ENCODE data around the gene FHL1. TPM values are rescaled to one million over a fixed set of nuclear protein-coding genes. Genes with fewer than 3 reads are reported as not detected.
"Not testable (repeated sequence)": the region's sequence is repeated elsewhere in the genome, so short reads cannot be mapped to it uniquely, and the experiment has no call there.

FHL1 gene
- 133 and 156 TPM in 2 replicates for polyA plus RNA-seq (2014; cell fraction: cytosol; rRNA removed)
- 122 and 158 TPM in 2 replicates for polyA plus RNA-seq (2014; cell fraction: nucleus; rRNA removed)

DNA sequence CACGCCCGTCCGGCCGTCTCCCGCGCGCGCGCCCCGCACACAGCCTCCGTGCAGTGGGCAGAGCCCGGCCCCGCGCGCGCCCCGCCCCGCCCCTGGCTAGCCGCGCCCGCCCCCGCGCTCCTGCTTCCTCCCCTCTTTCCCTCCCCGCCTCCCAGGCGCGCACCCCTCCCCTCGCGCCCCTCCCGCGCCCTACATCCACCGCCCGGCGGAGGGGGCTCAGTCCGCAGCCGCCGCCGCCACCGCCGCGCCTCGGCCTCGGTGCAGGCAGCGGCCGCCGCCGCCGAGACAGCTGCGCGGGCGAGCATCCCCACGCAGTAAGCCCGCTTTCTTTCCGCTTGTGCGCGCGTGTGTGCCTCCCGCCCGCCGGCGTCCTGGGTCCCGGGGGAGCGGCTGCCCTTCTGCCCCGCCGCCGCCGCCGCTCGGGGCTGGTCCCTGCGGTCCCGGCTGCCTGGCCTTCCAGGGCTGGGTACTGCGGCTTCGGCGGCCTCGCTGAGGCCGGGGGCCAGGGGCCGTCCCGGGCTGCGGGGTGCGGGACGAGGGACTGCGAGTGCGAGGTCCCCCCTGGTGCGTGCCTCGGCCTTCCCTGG lies at the start of gene FHL1:
Gene FHL1, plus strand, starts transcription at position 219 of the 587 bp plus-strand sequence.
- peak; percentile 35 for DNase-seq (ENCODE audit: low spot score)

DNA sequence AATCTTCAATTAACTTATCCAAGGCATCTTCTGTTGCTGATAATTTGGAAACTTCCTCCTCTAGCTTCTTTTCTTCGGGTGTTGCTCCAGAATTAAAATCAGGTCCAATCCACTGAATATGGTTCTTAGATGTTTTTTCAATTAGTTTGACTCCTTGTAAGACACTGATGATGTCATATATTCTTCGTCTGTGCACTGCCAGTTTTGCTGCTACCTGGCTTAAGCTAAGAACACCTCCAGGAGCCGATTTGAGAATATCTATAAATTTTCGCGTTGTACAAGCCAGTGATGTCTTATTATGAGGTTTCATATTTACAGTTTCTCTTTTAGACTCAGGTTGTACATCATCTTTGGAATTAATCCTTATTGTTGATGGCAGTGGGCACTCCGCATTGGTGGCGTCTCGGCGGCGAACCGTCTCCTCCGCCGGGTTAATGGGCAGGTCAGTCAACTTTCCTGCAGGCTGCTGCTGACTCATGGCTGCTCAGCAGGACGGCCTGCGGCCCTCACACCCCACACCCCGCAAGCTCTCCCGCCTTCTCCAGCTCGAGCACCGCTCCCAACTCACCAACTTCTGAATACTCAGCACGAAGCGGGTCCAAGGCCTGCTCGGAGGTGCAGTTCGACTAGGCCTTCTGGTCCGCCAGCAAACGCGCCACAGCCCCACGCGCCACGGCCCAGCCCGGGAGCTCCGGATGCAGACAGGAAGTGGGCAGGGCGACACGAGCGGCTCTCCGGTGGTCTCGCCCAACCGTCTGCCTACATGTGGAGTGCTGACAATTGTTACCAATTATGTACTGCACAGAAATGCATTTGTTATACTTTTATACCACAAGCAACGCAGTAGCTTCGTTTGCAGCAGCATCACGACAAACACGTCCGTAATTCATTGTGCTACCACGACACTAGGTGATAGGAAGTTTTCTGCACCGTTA lies 49.2 kb upstream of the FHL1 start:
- DNase-seq (ENCODE audit: low spot score): no peak

DNA sequence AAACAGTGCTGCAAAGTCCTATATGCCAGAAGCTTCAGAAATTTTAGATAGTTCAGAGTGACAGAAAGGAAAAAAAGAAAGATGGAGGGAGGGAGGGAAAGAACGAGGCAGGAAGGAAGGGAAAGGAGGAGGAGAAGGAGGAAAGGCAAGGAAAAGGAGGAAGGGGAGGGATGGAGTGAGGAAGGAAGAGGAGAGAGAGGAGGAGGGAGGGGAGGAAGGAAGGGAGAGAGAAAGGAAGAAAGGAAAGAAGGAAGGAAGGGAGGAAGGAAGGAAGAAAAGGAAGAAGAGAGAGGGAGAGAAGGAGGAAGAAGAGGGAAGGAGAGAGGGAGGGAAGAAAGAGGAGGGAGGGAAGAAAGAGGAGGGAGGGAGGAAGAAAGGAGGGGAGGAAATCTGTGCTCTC lies 42.4 kb upstream of the FHL1 start:
- DNase-seq (ENCODE audit: low spot score): no peak

DNA sequence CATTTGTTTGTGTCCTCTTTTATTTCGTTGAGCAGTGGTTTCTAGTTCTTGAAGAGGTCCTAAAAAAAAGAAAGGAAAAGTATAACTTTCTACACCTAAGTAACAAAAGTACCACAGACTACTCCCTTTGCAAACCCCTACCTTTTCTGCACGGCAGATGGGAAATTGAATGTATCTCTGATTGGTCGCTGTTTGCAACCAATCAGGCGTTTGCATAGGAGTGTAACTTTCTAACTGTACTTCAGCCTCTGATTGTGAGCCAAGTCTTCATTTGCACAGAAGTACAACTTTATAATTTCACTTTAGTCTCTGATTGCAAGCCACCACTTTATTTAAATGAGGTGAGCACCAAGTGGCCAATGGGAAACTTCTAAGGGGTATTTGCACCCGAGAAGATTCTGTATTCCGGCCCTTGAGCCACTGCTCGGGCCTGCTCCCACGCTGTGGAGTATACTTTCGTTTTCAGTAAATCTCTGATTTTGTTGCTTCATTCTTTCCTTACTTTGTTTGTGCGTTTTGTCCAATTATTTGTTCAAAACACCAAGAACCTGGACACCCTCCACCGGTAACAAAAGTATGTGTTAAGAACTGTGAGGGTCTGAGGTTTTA lies 40.3 kb upstream of the FHL1 start:
- DNase-seq (ENCODE audit: low spot score): no peak

DNA sequence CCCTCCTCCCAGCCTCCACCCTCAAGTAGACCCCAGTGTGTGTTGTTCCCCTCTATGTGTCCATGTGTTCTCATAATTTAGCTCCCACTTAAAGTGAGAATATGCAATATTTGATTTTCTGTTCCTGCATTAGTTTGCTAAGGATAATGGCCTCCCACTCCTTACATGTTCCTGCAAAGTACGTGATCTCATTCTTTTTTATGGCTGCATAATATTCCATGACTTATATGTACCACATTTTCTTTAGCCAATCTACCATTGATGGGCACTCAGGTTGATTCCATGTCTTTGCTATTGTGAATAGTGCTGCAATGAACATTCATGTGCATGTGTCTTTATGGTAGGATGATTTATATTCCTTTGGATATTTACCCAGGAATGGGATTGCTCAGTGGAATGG lies 38.4 kb upstream of the FHL1 start:
- not testable (repeated sequence) for DNase-seq (ENCODE audit: low spot score)

DNA sequence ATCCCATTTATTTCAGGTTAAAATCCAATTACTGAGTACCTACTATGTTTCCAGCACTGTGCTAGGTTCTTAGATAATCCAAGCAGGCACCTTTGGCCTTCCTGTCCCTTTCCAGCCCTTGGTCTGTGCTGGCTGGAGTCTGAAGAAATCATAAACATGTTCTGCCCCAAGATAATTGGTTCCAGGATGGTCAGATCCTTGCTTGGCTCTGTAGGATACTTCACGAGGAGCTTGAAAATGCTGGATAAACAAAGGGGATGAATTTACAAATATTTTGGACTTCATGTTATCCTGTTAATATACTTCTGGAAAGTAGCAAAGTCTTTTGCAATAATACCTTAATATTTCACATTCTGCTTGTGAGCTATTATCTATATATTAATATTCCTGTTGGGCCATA lies 35.0 kb upstream of the FHL1 start:
- no peak for DNase-seq (ENCODE audit: low spot score)

DNA sequence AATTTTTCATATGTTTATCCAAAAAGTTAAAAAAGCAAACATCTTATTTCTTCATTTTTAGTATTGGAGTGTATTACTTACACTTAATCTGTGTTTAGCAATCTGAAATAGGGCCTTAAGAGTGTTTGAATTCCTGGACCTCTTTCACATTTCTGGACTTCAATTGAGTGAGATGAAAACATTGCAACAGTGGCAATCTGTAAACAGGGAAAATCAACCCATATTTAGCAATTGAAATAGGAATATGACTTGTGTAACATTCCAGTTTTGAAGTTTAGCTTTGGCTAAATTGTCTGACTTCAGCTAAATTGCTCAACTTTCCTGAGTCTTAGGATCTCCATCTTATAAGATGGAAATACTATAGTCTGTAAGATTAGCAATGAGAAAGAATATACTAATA lies 34.6 kb upstream of the FHL1 start:
- DNase-seq (ENCODE audit: low spot score): no peak

DNA sequence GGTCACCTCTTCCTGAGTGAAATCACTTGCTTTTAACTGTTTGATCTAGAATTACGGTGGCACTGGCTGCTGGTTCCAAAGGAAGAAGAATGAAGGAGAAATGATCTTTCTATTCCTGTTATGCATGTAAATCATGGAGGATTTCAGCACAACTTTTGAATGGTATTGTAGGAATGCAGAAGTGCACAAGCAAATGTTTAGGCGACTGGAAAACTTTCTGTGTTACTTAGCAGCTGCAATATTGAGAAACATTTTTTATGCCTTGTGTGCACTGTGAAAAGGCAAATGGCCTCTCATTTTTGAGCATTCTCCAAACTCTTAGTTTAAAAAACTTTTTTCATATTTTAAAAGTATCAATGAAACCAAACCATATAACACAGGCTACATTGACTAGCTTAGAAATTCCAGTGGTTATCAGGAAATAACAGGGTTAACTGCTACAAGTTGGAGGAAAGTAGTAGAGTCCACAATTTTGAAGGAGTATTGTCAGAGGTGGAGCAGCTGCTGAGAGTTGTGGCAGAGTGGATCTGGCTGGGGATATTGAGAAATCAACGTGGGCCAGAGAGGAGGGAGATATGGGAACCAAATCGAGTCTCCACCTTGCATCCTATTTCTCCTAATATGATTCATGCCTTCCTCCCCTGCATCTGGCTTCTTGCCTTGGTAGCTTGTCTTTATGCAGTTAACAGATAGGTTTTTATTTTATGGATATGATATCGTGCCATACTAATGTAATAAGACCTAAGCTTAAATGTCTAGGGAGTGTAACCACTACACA lies 32.0 kb upstream of the FHL1 start:
- DNase-seq (ENCODE audit: low spot score): no peak

DNA sequence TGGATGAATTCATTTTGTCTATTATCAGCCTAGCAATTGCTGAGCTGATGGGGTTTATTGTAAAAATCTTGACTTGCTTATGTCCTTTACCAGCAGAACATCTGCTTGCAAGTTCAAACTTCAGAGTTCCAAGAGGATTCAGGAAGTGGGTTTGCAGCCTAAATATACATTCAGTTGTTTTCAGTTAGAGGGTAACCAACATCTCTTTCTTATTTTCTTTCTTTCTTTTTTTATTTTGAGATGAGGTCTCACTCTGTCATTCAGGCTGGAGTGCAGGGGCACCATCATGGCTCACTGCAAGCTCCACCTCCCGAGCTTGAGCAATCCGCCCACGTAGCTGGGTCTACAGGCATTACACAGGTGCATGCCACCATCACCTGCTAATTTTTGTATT lies 31.4 kb upstream of the FHL1 start:
- no peak for DNase-seq (ENCODE audit: low spot score)

DNA sequence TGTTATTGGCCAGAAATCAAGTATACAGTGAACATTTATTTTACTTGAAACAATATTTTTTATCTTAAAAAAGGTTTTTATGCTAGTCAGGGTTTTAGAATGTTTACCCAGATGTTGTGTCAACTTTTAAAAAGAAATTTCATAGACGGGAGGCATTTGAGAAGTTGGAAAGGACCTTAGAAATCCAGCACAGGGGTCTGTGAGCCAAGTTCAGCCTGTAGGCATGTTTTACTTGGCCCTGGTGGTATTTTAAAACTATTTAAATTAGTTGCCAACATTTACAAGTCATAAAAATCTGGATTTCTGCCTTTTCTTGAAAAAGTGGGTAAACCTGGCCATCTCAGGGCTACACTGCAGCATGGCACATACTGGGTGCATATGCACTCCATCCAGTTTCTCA lies 25.5 kb upstream of the FHL1 start:
- no peak for DNase-seq (ENCODE audit: low spot score)

DNA sequence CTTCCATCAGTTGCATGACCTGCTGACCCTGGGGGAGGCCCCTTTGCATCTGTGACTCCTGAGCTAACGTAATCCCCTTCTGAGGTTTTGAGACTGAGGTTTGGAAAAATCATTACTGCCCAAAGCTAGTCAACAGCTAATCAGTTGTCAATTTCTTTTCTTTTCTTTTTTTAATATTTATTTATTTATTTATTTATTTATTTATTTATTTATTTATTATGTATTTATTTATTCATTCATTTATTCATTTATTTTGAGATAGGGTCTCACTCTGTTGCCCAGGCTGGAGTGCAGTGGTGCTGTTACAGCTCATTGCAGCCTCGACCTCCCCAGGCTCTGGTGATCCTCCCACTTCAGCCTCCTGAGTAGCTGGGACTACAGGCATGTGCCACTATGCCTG lies 25.1 kb upstream of the FHL1 start:
- DNase-seq (ENCODE audit: low spot score): no peak

DNA sequence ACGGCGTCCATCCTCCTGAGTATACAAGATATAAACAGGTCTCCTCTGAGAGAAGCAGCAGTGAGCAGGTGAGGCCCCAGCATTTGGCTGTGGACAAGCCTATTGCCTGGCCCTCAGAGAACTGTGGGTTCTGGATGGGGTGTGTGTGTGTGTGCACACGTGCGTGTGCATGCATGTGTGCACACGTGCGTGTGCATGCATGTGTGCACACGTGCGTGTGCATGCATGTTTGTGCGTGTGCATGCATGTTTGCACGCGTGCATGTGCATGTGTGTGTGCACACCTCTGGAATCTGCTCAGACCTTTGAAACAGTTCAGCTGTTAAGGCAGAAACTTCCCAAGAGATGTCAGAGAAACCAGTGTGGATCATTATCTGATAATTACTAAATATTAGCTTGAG lies 22.2 kb upstream of the FHL1 start:
- DNase-seq (ENCODE audit: low spot score): no peak

DNA sequence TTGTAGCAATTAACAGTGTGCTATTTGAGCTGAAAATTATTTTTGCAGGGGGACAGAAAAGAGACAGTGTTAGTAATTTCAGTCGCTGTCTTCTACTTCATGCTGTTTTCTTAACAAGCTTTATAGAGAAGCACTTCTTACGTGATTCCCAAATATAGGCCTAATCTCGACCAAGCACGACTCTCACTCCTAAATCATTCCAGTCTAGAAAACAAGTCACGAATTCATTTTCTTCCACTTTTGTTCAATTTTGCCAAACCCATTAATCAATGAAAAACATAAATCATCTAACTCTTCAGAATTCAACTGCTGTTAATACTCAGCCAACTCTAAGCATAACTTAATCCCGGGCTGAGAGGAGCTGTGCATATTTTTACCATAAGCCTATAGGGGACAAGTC lies 21.0 kb upstream of the FHL1 start:
- no peak for DNase-seq (ENCODE audit: low spot score)

DNA sequence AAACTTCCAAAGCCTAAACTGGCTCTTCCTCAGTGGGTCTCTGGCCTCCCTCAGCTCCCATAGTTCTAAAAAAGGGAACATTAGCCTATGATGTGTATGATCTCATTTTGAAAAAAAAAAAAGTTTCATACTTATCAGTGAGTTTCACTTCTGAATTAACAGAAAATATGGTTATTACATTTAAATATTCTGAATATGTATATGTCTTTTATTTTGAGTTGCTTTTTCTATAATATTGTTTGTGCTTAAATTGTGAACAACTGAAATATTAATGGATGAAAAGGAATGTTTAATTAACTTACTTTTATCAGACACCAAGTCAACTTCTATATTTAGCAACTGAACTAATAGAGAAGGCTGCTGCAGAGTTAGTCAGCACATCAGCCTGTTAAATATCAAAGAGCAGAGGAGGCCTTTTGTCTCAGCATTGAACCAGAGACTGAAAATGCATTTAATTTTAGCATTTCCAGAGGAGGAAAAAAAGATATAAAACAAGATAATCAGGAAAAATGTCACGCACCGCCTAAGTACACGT lies 20.4 kb upstream of the FHL1 start:
- no peak for DNase-seq (ENCODE audit: low spot score)

DNA sequence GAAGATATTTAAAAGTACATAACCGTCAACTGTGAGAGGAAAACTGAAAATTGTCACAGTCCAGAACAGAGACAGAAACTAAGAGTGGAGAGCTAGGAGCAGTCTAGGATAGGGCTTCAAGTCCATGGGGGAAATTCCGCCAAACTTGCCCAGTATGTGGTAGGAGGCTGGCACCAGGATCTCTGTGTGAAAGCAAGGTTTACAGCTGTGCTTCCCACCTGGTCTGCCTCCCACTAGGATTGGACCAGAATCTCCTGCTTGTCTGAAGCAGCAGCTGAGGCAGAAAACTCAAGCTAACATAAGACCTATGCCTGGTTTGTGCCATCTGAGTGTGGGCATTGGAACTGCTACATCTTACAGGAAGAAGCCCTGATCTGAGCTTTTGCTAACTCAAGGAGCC lies 18.6 kb upstream of the FHL1 start:
- DNase-seq (ENCODE audit: low spot score): no peak

DNA sequence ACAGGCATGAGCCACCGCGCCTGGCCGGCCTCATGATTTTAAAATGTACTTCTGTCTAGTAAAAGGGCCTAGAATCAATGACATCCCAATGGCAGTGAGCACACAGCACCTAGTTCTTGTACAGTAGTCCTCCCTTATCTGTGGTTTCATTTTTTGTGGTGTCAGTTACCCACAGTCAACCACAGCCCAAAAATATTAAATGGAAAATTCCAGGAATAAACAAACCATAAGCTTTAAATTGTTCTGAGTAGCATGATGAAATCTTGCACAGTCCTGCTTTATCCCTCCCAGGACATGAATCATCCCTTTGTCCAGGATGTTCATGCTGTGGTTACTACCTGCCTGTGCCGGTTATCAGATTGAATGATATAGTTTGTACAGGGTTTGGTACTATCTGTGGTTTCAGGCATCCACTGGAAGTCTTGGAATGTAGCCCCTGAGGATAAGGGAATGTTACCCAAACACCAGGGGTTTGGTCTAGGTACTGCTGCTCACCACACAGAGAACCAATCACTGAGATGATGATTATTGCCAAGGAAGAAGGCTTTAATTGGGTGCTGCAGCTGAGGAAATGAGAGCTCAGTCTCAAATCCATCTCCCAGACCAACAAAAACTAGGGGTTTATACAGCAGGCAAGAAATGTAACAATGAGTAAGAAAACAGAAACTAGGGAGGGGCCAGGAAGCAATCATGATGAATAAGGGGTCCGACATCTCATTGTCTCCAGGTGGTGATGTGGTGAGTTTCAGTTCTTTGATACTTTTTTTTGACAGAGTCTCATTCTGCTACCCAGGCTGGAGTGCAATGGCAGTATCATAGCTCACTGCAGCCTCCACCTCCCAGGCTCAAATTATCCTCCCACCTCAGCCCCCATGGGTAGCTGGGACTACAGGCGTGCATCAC lies 16.2 kb upstream of the FHL1 start:
- DNase-seq (ENCODE audit: low spot score): no peak

DNA sequence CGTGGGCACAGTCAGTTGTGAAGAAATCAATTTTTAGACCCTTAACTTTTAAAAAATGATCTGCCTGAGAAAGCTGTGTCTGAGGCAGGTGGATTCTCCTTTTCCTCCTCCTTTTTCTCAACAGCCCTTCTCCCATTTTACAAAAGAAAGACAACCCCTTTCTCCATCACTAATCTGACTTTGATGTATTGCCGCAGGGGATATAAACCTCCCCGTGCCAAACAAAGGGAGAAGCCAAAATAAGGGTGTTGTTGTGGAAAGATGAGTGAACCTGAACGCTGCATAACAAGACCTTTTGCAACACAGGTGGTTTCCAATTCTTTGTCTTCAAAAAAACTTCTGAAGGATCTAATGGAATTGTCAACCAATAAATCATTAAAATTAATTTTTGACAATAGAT lies 8.4 kb upstream of the FHL1 start:
- no peak for DNase-seq (ENCODE audit: low spot score)

DNA sequence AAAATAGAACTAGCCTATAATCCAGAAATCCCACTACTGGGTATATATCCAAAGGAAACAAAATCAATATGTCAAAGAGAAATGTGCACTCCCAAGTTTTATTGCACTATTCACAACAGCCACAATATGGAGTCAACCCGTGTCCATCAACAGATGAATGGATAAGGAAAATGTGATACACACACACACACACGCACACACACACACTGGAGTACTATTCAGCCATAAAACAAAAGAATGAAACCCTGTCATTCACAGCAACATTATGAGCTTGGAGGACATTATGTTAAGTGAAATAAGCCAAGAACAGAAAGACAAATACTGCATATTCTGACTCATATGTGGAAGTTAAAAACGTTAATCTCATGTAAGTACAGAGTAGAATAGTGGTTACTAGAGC lies 5.8 kb upstream of the FHL1 start:
- DNase-seq (ENCODE audit: low spot score): no peak

DNA sequence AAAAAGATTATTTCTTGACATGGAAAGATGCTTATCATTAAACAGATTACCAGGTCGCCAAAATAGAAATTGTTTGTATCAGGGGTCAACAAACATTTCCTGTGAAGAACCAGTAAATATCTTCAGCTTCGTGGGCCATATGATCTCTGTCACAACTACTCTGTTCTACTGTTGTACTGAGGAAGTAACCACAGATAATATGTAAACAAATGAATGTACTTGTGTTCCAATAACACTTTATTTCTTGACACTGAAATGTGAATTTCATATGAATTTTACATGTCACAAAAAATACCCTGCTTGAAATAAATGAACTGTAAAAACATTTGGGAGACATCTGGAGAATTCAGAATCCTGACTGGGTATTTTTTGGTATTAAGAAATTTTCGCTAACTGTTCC lies 4.7 kb upstream of the FHL1 start:
- DNase-seq (ENCODE audit: low spot score): no peak

DNA sequence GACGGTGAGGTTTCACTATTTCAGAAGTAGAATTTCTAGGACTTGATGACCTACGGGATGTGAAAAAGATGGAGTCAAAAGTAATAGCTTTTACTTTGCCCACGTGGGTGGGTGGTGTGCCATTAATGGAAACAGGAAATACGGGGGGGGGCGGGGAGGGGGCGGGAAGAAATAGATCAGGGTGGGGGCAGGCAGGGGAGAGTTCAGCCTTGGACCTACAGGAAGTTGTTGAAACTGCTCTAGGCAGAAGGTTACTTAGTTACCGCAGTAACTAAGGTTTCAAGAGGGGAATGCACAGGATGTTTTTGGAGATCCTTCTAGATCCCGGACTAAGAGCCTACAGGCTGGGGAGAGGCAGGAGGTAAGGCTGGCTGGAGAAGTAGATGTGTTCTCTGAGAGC lies 3.6 kb upstream of the FHL1 start:
- DNase-seq (ENCODE audit: low spot score): no peak

Measured in SK-N-DZ (cell line).